NCI-H146 (cell line): ENCODE results near the gene PCK1.

Experiments used
- DNase-seq: peaks from one replicate; lab custom pipeline; 2025; lab: John Stamatoyannopoulos, UW

PCK1 gene

DNA sequence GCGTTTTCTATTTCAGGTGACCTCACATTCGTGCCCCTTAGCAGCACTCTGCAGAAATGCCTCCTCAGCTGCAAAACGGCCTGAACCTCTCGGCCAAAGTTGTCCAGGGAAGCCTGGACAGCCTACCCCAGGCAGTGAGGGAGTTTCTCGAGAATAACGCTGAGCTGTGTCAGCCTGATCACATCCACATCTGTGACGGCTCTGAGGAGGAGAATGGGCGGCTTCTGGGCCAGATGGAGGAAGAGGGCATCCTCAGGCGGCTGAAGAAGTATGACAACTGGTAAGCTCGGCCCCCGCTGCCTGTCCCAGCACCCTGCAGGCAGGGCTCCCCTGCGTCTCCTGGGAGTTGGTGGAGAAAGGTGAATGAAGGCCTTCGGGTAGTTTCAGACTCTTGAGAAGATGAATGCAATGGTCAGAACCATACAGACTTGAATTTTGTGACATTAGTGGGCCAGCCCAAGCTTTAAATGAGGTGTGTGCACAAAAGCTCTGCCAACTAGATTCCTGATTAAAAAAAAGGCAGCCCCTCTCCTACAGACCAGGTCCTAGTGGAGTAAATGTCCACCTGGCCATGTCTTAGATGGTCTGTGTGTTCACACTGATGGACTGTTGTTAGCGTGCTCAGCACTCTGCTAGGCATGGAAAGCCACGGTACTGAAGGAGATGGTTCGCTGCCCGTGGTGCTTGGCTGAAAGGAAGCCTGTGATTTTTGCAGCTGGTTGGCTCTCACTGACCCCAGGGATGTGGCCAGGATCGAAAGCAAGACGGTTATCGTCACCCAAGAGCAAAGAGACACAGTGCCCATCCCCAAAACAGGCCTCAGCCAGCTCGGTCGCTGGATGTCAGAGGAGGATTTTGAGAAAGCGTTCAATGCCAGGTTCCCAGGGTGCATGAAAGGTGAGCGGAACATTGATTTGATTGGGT lies 708 bp downstream of the PCK1 start:
- DNase-seq = no peak

DNA sequence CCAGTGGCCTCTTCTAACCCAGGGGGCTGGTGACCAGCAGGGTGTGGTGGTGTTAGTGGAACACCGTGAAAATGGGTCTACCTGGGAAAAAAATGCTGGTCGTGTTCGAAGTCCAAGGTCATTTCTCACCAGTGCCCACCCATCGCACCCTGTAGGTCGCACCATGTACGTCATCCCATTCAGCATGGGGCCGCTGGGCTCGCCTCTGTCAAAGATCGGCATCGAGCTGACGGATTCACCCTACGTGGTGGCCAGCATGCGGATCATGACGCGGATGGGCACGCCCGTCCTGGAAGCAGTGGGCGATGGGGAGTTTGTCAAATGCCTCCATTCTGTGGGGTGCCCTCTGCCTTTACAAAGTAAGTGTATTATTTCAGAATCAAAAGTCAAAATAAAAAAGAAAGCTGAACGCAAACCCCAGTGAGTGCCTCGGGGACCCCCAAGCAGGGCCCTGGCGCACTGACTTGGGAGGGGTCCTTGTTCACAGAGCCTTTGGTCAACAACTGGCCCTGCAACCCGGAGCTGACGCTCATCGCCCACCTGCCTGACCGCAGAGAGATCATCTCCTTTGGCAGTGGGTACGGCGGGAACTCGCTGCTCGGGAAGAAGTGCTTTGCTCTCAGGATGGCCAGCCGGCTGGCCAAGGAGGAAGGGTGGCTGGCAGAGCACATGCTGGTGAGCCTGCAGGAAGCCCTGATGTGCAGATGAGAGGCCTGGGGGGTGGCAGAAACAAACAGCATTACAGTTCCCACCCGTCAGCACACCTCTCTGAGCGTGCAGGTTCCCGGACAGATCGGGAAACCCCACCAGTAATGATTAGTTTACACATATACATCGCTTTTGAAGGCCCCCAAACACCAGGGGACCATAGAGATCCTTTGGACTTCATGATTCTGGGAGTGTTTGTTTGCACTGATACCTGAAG lies 1.9 kb downstream of the PCK1 start:
- DNase-seq = no peak

DNA sequence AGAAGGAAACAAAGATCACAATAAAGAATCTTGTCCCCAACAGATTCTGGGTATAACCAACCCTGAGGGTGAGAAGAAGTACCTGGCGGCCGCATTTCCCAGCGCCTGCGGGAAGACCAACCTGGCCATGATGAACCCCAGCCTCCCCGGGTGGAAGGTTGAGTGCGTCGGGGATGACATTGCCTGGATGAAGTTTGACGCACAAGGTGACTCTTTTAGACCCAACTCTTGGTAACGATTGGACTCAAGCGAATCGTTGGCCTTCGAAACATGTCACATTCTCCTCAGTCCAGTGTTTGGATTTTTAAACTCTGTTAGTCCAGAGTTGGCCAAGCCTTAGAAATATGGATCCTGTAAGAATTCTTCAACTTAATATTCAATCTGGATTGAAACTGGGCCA lies 2.6 kb downstream of the PCK1 start:
- no peak for DNase-seq

DNA sequence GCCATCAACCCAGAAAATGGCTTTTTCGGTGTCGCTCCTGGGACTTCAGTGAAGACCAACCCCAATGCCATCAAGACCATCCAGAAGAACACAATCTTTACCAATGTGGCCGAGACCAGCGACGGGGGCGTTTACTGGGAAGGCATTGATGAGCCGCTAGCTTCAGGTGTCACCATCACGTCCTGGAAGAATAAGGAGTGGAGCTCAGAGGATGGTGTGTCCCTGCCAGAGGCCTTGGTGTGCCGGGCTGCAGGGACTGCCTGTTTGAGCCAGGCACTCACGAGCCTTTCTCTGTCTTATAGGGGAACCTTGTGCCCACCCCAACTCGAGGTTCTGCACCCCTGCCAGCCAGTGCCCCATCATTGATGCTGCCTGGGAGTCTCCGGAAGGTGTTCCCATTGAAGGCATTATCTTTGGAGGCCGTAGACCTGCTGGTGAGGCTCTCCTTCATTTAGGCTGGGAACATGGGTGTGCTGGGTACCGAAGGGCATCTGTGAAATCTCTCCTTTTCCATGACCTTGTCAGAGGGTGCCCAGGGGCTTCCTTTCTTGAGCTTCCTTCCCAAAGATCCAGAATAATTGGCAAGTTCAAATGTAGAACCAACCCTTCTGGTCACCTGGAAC lies 3.4 kb downstream of the PCK1 start:
- no peak for DNase-seq

DNA sequence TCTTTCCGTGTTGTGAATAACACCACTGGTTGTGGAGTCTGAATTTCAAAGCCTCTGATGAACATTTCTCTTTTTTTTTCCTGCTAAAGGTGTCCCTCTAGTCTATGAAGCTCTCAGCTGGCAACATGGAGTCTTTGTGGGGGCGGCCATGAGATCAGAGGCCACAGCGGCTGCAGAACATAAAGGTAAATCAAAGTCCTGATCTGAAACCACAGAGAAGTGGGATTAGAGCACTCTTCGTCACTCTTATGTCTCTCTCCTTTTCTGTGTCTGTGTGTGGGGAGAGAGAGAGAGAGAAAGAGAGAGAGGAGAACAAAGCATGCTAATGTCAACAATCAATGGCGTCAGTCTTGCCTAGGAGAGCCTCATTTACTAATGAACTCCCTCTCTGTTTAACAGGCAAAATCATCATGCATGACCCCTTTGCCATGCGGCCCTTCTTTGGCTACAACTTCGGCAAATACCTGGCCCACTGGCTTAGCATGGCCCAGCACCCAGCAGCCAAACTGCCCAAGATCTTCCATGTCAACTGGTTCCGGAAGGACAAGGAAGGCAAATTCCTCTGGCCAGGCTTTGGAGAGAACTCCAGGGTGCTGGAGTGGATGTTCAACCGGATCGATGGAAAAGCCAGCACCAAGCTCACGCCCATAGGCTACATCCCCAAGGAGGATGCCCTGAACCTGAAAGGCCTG lies 4.2 kb downstream of the PCK1 start:
- no peak for DNase-seq

GRCh38 chr20:57566399-57566798 lies 5.5 kb downstream of the PCK1 start:
- DNase-seq = no peak

DNA sequence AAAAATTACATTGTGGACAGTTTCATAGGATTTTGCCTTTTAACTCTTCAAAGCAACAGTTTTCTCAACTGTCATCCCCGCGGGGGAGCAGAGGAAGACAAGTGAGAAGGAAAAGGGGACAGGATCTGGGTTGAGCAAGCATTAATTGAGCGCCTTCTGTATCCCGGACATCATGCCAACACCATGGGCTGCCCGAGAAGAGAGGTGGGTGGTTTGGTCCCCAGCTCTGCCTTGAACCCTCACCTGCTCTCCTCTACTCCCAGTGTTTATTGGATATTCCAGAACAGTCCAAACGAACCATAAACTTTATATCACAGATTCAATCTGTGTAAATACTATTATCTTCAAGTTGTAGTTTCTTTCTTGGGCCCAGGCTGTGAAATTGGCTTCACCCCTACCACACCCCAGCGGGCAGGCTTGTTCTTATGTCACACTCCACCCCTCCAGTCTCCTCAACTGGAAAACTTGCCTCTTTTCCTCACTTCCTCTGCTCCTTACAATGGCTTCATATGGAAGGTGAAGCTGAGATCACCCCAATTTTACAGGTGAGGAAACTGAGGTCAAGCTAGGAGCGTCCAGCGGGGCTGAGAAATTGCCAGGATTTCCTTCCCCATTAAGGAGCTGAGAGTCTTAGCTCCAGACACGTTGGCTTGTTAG lies 6.0 kb downstream of the PCK1 start:
- no peak for DNase-seq

GRCh38 chr20:57567471-57568079 lies 6.7 kb downstream of the PCK1 start:
- no peak for DNase-seq

- DNase-seq = peak; percentile 97
These were observed 7.4 kb downstream of the PCK1 start for GRCh38 chr20:57568088-57568896.

DNA sequence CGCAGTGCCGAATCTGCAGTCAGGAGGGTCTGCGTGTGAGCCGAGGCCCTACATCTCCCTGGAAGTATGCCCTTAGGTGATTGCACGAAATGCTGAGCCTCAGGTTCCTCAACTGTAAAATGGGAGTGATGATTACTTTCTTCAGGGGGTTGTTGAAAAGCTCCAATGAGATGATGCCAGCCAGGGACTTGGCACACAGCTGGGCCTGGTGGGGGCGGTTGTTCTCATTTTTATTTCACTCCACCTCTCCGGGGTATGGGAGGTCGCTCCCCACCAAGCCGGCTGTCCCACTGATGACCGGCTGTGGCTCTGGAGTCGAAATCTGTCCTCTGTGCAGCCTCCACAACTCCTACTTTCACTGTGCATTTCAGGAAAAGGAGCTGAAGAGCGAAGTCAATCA lies 8.1 kb downstream of the PCK1 start:
- DNase-seq = no peak

GRCh38 chr20:57570145-57570850 lies 9.4 kb downstream of the PCK1 start:
- peak; percentile 98 for DNase-seq

GRCh38 chr20:57570920-57571319 lies 10.0 kb downstream of the PCK1 start:
- peak; percentile 77 for DNase-seq

DNA sequence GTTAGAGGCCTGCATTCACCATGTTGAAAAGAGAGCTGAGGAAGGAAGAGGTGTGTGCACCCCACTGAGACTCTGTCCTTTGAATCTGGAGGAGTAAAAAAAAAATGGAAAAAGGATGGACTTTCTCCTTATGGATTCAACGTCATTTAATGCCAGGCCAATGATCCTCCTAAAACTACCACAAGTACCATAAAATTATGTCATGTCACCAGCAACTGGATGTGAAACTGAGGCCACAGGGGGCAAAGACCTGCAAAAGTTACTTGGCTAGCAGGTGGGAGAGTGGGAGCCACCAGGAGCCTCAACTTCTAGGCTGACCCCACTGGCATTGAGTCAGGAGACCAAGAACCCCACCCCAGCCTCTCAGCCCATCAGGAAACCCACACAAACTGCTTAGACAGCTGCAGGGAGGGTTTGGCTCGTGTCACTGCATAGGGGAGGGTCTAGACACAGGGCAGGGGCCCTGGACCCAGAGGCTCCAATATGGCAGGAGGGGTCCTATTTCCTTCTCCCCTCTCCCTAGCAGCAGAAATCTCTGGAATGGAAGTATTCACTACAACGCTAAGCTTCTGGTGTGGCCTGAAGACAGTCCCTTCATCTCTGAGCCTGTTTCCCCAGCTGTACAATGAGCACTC lies 11.0 kb downstream of the PCK1 start:
- no peak for DNase-seq

DNA sequence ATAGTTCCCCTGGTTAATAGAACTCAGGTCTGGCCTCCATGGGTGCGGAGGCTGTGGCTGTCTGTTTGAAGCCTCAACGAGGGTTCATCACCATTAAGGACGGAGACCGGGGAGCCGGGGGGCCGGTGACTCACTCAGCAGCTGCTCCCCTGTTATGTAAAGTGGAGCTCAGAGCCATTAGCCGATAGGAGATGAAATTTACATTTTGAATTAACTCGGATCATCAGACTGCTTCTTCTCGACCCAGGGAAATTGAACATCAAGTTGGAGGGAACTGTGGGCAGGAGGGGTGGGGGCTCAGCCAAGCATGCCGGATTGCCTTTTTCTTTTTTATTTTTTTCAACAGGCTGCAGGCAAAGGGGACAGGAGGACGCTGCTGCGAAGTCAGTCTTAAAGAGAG lies 12.3 kb downstream of the PCK1 start:
- DNase-seq = peak; percentile 69

DNA sequence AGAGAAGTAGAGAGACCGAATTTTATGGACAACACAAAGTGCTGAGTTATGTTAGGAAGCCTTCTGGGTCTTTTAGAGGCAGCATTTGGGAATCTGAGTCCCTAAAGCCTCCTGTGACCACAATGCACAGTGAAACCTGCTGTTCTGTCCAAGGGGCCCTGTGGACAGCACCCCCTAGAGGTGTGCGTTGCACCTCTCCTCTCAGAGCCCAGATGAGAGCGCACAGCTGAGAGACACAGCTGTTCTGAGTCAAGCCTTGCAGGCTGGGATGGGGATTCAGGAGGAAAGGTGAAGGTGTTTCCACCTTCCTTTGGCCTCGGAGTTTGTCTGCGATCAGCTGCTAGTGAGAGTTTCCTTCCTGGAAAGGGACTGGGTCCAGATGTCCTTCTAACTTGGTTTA lies 13.0 kb downstream of the PCK1 start:
- DNase-seq = peak; percentile 68

- no peak for DNase-seq
These were observed 14.0 kb downstream of the PCK1 start for GRCh38 chr20:57574954-57575353.

DNA sequence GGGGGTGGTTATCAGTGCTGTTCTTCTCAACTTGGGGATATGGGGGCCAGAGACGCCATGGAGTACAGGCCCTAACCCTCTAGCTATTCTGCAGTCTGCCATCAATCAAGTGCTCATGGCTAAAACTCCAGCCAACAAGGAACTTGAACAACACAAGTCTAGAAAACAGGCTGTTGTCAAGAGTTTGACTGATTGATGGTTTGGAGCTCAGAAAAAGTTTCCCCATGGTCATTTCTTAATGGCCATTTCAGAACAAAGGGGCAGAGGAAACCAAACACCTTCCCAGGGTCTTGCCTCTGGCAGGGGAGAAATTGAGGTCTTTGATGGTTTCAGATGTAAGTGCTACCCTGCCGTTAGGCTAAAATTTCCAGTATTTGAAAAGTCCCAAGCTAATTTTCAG lies 15.1 kb downstream of the PCK1 start:
- DNase-seq = no peak

- peak; percentile 92 for DNase-seq
These were observed 16.0 kb downstream of the PCK1 start for GRCh38 chr20:57576617-57577550.
